Natural killer cell (primary cell): Measurements from ENCODE around the gene CENPX. TPM values are rescaled to one million over a fixed set of nuclear protein-coding genes. Genes with fewer than 3 reads are reported as not detected.
"Not testable (repeated sequence)": the region's sequence is repeated elsewhere in the genome, so short reads cannot be mapped to it uniquely, and the experiment has no call there.

Experiments
- ATAC-seq, 3 donors: fragments of 150-1000 bp in 2 of 3; fragments of 200-7000 bp in 1 of 3; cut with Tn5 transposase; 1 replicate in 1 of 3; 2 replicates in 2 of 3; pipeline ENCODE4 v1.10.0; 2021; ENCODE audit warnings: mild to moderate bottlenecking in 2 of 3, moderate library complexity in 2 of 3
- DNase-seq, 2 donors: peaks; one replicate each; pipeline versions ENCODE4 v3.0.0 to v3.0.0-alpha.2; 2013 to 2021; ENCODE audit warnings: mixed read lengths in 1 of 2
- H3K27ac ChIP-seq: one replicate; pipeline ENCODE4 v1.5.1; 2013; ENCODE audit warnings: mild to moderate bottlenecking, low read length
- H3K27me3 ChIP-seq: one replicate; pipeline ENCODE4 v1.6.1; 2013; ENCODE audit warnings: low read length; ENCODE audit not compliant: control insufficient read depth, insufficient read depth
- H3K36me3 ChIP-seq: one replicate; pipeline ENCODE4 v1.6.1; 2013; ENCODE audit warnings: low read length; ENCODE audit not compliant: control insufficient read depth, insufficient read depth
- H3K4me1 ChIP-seq: one replicate; pipeline ENCODE4 v1.6.1; 2013; ENCODE audit warnings: low read length; ENCODE audit not compliant: control insufficient read depth, insufficient read depth
- H3K4me3 ChIP-seq: one replicate; pipeline ENCODE4 v1.5.1; 2013; ENCODE audit warnings: low read length
- H3K9me3 ChIP-seq: one replicate; pipeline ENCODE4 v1.6.1; 2013; ENCODE audit warnings: low read length; ENCODE audit not compliant: control insufficient read depth, insufficient read depth
- H3K27ac Mint-ChIP-seq, 2 donors: one replicate each; pipeline ENCODE4 v1.8.0; 2022; ENCODE audit warnings: mild to moderate bottlenecking in 2 of 2, mixed read lengths in 2 of 2, moderate library complexity in 1 of 2
- H3K27me3 Mint-ChIP-seq, 2 donors: one replicate each; pipeline ENCODE4 v1.8.0; 2022; ENCODE audit warnings: low read depth in 2 of 2, mixed read lengths in 2 of 2
- H3K36me3 Mint-ChIP-seq: one replicate; pipeline ENCODE4 v1.8.0; 2022; ENCODE audit warnings: mixed read lengths
- H3K4me1 Mint-ChIP-seq, 2 donors: one replicate each; pipeline ENCODE4 v1.8.0; 2022; ENCODE audit warnings: mixed read lengths in 2 of 2
- H3K4me3 Mint-ChIP-seq: one replicate; pipeline ENCODE4 v1.8.0; 2022; ENCODE audit warnings: mild to moderate bottlenecking, moderate library complexity, mixed read lengths
- H3K9me3 Mint-ChIP-seq, 2 donors: one replicate each; pipeline ENCODE4 v1.8.0; 2022; ENCODE audit warnings: mixed read lengths in 2 of 2
- WGBS: methylation state at CpG from one replicate; pipeline ENCODE4 v1.1.7; 2013; ENCODE audit warnings: missing lambda C conversion rate; ENCODE audit not compliant: insufficient coverage; 5-methylcytosine and 5-hydroxymethylcytosine counted together
- intact Hi-C: fragments of 100-400 bp; cut with micrococcal nuclease; formaldehyde crosslinking; loops from one replicate; pipeline ENCODE4 v1.14.2; 2022
- total RNA-seq, 4 donors: library from RNA; stranded (reverse); fragments of 120-200 nt in 1 of 4; gene quantifications; one replicate each; pipeline versions ENCODE4 v1.2.3 to v1.2.4, GENCODE V29; 2013 to 2022
- TF ChIP-seq, protein P1 (sequence below): fragments of 200-600 bp; IDR thresholded peaks from one replicate; pipeline ENCODE4 v1.8.0; 2022; ENCODE audit warnings: antibody characterized with exemption

CENPX gene
- total RNA-seq, 3 donors from 2014 or later (not counting 1 experiment from before 2014, with no cell fraction given): 22.8 to 29.6 (median 27.0) TPM

DNA sequence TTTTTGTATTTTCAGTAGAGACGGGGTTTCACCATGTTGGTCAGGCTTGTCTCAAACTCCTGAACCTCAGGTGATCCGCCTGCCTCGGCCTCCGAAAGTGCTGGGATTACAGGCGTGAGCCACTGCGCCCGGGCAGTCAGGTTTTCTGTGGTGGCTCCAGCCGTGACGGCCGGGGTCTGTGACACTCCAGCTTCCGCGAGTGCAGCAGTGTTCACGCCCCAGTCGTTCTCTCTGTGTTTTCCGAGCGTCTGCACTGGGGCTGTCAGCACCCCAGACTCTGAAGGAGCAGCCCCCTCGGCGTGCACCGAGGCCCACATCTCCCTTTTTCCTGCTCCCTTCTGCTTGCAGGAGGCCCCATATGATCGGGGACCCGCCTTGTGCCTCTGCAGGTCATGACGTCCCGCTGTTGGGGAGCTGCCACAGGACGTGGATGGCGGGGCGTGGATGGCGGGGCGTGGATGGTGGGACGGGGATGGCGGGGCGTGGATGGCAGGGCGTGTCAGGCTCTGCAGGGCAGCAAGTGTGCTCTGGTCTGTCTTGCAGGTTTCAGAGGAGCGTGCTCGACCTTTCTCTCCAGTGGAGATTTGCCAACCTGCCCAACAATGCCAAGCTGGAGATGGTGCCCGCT lies 39.6 kb downstream of the CENPX start:
- Histone ChIP-seq H3K9me3 (no peaks in the 10 kb centered on the region), H3K4me1 (peaks cover 17% of the 10 kb centered on the region), H3K4me3 (no peak overlapping the region), H3K27me3 (no peaks in the 10 kb centered on the region), H3K36me3 (peaks cover 25% of the 10 kb centered on the region), H3K27ac (no peak overlapping the region)
- Mint-ChIP-seq H3K27me3 (no peaks in the 10 kb centered on the region), H3K27ac (no peak overlapping the region), H3K4me1 (peaks cover 5 to 37% of the 10 kb centered on the region in 2 donors), H3K36me3 (no peaks in the 10 kb centered on the region), H3K4me3 (no peak overlapping the region), H3K9me3 (no peaks in the 10 kb centered on the region)
- intact Hi-C loops: no loop called here
- TF ChIP-seq, protein P1, sequence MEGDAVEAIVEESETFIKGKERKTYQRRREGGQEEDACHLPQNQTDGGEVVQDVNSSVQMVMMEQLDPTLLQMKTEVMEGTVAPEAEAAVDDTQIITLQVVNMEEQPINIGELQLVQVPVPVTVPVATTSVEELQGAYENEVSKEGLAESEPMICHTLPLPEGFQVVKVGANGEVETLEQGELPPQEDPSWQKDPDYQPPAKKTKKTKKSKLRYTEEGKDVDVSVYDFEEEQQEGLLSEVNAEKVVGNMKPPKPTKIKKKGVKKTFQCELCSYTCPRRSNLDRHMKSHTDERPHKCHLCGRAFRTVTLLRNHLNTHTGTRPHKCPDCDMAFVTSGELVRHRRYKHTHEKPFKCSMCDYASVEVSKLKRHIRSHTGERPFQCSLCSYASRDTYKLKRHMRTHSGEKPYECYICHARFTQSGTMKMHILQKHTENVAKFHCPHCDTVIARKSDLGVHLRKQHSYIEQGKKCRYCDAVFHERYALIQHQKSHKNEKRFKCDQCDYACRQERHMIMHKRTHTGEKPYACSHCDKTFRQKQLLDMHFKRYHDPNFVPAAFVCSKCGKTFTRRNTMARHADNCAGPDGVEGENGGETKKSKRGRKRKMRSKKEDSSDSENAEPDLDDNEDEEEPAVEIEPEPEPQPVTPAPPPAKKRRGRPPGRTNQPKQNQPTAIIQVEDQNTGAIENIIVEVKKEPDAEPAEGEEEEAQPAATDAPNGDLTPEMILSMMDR: no peak
- WGBS: 97% methylated on average over 35 of the region's 35 CpGs
- ATAC-seq: no peak
- DNase-seq: no peak

DNA sequence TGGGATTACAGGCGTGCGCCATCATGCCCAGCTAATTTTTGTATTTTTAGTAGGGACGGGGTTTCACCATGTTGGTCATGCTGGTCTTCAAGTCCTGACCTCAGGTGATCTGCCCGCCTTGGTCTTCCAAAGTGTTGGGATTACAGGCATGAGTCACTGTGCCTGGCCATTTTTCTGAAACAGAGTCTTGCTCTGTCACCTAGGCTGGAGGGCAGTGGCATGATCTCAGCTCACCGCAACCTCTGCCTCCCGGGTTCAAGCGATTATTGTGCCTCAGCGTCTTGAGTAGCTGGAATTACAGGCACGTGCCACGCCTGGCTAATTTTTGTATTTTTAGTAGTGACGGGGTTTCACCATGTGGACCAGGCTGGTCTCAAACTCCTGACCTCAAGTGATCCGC lies 41.2 kb downstream of the CENPX start:
- H3K9me3 Mint-ChIP-seq, H3K27ac ChIP-seq, H3K4me3 Mint-ChIP-seq, DNase-seq, H3K27ac Mint-ChIP-seq, ATAC-seq, H3K4me3 ChIP-seq, H3K27me3 Mint-ChIP-seq, H3K27me3 ChIP-seq, H3K36me3 Mint-ChIP-seq, intact Hi-C loops, H3K9me3 ChIP-seq: not testable (repeated sequence)
- Histone ChIP-seq H3K4me1 (peaks cover 25% of the 10 kb centered on the region), H3K36me3 (peaks cover 24% of the 10 kb centered on the region)
- peaks cover 5 to 36% of the 10 kb centered on the region in 2 donors for H3K4me1 Mint-ChIP-seq
- WGBS: 96% methylated on average over 12 of the region's 12 CpGs

DNA sequence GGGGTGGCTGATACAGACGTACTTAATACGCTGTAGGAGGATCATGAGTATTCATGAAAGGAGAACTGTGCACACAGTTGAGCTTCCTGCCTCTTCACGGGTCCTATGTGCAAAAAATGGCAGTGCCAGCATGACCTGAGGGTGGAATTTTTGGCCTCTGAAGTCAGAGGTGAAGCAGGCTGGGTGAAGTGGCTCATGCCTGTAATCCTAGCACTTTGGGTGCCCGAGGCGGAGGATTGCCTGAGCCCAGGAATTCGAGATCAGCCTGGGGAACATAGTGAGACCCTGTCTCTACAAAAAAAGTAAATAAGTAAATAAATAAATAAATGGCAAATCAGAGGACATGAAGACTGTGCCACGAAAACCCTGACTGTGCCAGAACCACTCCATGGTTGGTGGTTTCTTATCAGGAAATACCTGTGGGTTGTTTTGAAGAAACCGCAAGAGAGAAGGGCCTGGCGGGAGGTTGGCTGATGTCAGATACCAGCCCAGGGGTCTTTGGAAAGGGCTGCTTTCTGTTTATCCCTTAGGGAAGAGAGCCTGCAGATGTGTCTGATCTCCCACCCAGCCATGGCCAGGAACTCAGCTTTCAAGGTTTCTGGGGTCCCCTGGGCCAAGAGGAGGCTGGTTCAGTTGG lies 41.9 kb downstream of the CENPX start:
- no peak overlapping the region for H3K4me3 ChIP-seq
- H3K9me3 ChIP-seq: no peaks in the 10 kb centered on the region
- TF ChIP-seq, protein P1: no peak
- intact Hi-C loops: no loop called here
- ATAC-seq (no peak), DNase-seq (peak in 1 of 2 donors; percentile 43)
- H3K27me3 ChIP-seq: no peaks in the 10 kb centered on the region
- Mint-ChIP-seq H3K4me3 (no peak overlapping the region), H3K4me1 (peaks cover 5 to 38% of the 10 kb centered on the region in 2 donors), H3K36me3 (no peaks in the 10 kb centered on the region), H3K27ac (no peak overlapping the region), H3K27me3 (no peaks in the 10 kb centered on the region), H3K9me3 (no peaks in the 10 kb centered on the region)
- no peak overlapping the region for H3K27ac ChIP-seq
- WGBS: 45% methylated on average over 9 of the region's 9 CpGs
- H3K36me3 ChIP-seq: peaks cover 18% of the 10 kb centered on the region
- H3K4me1 ChIP-seq: peaks cover 29% of the 10 kb centered on the region

DNA sequence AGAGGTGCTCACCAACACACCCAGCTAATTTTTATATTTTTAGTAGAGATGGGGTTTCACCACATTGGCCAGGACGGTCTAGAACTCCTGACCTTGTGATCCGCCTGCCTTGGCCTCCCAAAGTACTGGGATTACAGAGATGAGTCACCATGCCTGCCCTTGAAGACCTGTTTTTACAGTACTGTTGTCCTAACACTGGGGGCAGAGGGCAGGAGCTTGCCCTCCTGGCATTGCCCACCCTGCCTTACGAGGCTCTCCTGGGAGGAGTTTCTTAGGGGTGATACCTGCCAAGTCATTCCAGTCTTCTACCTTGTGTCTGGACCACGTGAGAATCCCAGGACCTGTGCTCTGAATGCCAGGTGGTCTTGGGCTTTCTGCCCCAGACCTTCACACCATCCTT lies 42.6 kb downstream of the CENPX start:
- Histone ChIP-seq H3K27ac (no peak overlapping the region), H3K27me3 (no peaks in the 10 kb centered on the region), H3K4me1 (peaks cover 29% of the 10 kb centered on the region), H3K4me3 (no peak overlapping the region), H3K9me3 (no peaks in the 10 kb centered on the region), H3K36me3 (peaks cover 11% of the 10 kb centered on the region)
- ATAC-seq: no peak
- H3K36me3 Mint-ChIP-seq: no peaks in the 10 kb centered on the region
- H3K4me3 Mint-ChIP-seq: peak overlapping the region; percentile 56
- no peak overlapping the region for H3K27ac Mint-ChIP-seq
- TF ChIP-seq, protein P1: no peak
- no peaks in the 10 kb centered on the region for H3K27me3 Mint-ChIP-seq
- no peak for DNase-seq
- peaks cover 5 to 36% of the 10 kb centered on the region in 2 donors for H3K4me1 Mint-ChIP-seq
- WGBS: 99% methylated on average over 4 of the region's 4 CpGs
- intact Hi-C loops: no loop called here
- H3K9me3 Mint-ChIP-seq: no peaks in the 10 kb centered on the region
